ENCODE data around the gene AKAP8L.

- TF ChIP-seq, protein P1, sequence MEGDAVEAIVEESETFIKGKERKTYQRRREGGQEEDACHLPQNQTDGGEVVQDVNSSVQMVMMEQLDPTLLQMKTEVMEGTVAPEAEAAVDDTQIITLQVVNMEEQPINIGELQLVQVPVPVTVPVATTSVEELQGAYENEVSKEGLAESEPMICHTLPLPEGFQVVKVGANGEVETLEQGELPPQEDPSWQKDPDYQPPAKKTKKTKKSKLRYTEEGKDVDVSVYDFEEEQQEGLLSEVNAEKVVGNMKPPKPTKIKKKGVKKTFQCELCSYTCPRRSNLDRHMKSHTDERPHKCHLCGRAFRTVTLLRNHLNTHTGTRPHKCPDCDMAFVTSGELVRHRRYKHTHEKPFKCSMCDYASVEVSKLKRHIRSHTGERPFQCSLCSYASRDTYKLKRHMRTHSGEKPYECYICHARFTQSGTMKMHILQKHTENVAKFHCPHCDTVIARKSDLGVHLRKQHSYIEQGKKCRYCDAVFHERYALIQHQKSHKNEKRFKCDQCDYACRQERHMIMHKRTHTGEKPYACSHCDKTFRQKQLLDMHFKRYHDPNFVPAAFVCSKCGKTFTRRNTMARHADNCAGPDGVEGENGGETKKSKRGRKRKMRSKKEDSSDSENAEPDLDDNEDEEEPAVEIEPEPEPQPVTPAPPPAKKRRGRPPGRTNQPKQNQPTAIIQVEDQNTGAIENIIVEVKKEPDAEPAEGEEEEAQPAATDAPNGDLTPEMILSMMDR (IDR thresholded peaks at IDR 0.05), result no peak
- no peak for TF ChIP-seq POLR2A (IDR thresholded peaks at IDR 0.05)
Observed at GRCh38 chr19:15449620-15450527, 31.1 kb upstream of the AKAP8L start, which contains the start of gene WIZ.
